Breast epithelium (tissue), 3 donors: ENCODE data around the gene WSB2.

Experiments
- CTCF ChIP-seq, 3 donors: fragments of 450-650 bp; IDR thresholded peaks; one replicate each; pipeline ENCODE4 v1.5.1; 2016 to 2017; ENCODE audit warnings: antibody characterized with exemption in 3 of 3, mild to moderate bottlenecking in 3 of 3, moderate library complexity in 3 of 3
- POLR2A ChIP-seq: fragments of 450-650 bp; IDR thresholded peaks from one replicate; pipeline ENCODE4 v1.6.1; 2016; ENCODE audit warnings: antibody characterized with exemption, mild to moderate bottlenecking, moderate library complexity
- POLR2AphosphoS5 ChIP-seq, 3 donors: sonication (generic); formaldehyde crosslinking; IDR thresholded peaks; one replicate each; pipeline ENCODE4 v1.6.1; 2017; ENCODE audit warnings: antibody characterized with exemption in 3 of 3

- TF ChIP-seq CTCF (IDR thresholded peaks at IDR 0.05) (no peak), POLR2AphosphoS5 (IDR thresholded peaks at IDR 0.05) (no peak), POLR2A (no peak)
These were observed 14.5 kb downstream of the WSB2 start for GRCh38 chr12:118046430-118046829.
